Stimulated activated CD4-positive, alpha-beta T cell treated with anti-CD3 and anti-CD28 coated beads, Interleukin-4, amount 100 ng/mL, for 48 hours (primary cell): Measurements from ENCODE around the gene VPS37B.

Experiments used
- DNase-seq, 2 donors: peaks; one replicate each; pipeline ENCODE4 v3.0.0-alpha.2; 2020; ENCODE audit warnings: low read depth in 2 of 2

Gene VPS37B

DNA sequence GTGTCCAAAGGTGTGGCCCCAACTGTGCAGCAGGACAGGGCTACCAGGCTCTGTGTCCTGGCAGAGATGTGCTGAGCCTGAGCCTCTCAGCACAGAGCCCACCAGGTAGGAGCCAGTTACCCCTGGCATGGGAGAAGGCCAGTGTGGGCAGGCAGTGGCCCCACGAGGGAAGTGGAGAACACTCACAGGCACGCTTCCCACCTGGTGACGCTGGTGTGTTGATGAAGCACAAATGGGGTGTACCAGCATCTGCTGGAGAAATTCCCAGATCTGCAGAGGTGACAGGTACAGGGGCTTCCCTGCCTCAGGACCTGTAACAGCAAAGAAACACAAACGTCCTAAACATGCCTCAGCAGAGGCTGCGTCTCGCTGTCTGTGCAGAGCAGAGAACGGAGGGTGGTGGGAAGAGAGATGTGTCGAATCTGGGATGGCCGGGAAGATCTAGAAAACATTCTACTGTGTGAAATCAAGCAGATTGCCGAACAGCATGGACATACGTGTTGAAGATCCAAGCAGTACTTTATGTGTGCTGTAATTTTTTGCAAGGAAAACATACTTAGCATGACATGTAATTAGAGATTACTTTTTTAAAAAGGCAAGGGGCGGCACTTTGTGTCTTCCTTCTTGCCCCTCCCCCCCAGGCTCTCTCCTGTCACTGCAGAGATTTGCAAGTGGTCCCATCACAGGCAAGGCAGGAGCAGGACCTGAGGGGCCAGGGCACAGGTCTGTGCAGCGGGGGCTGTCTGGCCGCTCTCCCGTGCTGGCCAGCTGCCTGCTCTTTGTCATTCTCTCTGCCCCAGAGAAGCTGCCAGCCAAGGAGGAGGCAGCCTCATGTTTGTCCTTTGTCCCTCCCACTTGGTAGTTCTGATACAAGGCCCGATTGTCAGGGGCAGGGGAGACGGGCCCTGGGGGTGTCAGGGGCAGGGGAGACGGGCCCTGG lies 43.3 kb downstream of the VPS37B start:
- no peak for DNase-seq

DNA sequence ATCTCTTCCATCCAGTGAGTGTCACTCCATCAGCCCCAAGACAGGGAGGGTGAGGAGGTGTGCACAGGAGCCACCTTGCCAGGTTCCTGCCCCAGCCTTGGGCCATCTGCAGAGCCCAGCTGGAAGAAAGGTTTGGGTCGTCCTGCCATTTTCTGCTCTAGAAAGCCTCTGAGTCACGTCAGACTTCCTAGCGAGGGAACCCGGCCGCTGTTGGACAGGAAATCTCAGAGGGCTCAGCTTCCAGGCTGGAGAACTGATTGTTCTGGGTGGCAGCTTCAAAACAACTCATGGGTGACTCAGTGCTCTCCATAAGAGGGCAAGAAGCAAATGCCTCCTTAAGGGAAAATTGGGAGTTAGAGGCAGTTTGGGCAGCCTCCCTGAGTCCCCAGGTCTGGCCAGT lies 44.1 kb downstream of the VPS37B start:
- no peak for DNase-seq

DNA sequence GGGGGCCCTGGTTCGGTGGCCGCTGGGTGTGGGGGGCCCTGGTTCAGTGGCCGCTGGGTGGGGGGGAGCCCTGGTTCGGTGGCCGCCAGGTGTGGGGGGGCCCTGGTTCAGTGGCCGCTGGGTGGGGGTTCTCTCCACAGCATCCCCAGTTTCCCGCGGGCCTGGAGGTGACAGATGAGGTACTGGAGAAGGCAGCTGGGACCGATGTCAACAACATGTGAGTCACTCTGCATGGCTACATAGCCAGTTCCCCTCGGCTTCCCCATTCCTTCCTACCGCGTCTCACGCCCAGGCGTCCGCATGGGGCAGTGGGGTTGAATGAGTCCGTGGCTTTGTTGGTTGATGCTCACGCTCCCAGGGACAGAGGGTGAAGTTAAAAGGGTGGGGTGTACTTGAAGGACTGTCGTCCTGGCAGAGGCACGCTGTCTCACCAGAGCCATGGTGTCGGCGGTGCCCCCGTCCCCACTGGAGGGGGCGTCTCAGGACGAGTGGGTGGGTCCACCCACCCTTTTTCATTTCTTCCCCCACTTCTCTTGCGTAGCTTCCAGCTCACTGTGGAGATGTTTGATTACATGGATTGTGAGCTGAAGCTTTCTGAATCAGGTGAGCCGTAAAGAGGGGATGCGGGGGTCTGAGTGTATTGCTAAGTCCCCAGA lies 45.1 kb downstream of the VPS37B start:
- DNase-seq, result no peak

DNA sequence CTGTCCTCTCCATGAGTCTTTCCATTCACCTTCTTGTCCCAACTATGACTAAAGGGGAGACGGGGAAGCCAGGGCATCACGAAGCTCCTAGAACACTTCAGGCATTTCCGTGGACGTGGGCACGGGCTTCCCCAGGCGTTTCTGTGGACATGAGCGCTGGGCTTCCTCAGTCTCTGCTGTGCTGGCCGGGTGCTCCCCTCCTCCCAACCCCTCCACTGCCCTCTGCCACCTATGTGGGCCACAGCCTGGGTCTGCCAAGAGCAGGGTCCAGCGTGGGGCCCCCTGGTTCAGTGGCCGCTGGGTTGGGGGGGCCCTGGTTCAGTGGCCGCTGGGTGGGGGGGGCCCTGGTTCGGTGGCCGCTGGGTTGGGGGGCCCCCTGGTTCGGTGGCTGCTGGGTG lies 45.9 kb downstream of the VPS37B start:
- no peak for DNase-seq

DNA sequence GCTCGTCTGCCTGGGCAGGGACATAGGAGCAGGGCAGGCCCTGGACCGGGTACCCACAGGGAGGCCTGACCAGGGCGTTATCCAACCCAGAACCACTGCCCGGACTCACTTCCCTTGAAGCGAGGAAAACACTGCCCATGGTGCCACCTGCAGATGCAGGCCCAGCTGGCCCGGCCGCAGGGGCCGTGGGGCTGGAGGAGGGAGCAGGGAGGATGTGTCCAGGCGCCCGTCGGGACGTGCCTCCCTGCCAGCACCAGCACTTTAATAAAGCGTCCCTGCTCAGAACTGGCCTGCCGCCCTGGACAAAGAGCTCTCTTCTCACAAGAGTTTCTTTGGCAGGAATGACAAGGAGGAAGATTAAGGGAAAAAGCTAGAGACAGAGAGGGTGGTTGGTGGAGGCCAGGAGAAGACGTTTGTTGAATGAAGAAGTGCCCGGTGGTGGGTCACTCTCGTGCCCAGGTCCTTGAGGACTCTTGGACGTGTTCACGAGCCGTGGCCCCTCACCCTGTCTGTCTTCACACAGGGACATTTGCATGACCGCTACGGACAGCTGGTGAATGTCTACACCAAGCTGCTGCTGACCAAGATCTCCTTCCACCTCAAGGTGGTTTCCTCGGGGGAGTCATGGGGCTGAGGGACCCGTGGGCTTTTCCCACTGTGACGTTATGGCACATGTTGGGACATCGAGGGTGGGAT lies 46.4 kb downstream of the VPS37B start:
- DNase-seq, result no peak

DNA sequence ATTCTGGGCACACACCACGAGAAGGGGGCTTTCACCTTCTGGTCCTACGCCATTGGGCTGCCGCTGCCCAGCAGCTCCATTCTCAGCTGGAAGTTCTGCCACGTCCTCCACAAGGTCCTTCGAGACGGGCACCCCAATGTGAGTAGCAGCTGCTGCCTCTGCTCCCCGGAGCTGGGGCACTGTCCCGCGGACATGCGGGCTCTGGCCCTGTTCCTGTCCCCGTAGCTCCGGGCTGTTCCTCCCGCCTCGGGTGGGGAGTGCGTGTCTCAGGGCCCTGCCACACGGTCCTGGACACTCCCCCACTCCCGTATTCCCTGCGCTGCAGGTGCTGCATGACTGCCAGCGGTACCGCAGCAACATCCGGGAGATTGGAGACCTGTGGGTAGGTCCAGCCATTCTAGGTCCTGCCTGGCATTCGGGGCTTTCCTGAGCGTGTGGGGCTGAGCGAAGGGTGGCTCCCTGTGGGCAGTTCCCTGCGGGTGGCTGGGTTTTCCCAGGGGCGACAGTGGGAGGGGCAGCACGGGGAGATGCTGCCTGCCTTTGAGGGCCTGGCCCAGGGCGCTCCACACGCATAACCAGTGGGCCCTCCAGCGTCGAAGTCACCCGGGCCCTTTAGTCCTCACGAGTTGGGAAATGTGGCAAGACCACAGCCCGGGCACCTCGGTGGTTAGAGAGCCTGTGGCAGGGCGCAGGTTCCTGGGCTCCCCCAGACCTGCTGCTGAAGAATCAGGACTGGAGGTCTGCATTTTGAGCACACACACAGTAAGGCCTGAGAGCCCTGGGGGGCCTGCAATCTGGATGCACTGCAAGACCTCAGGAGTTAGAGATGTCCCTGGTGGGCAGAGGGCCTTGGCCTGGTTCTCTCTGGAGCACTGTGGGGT lies 47.2 kb downstream of the VPS37B start:
- DNase-seq, result no peak

DNA sequence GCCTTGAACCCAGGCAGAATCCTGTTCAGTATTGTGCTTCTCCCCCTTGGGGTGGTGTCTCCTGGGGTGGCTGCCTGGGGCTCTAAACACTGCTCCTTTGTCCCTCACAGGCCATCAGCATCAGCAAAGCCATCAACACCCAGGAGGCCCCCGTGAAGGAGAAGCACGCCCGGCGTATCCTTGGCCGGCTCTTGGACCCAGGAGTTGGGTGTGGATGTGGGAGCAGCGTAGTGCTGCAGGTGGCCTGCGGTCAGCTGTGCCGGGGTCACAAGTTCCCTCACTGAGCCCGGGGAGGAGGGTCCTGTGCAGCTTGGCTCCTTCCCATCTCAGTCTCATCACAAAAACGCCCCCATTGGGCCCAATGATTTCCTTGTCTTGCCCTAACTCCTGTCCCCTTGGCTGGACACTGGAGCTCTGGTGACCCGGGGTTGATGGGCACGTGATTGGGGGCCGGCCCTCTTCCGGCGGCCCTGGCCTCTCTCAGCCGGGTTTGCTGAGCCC lies 48.0 kb downstream of the VPS37B start:
- no peak for DNase-seq

DNA sequence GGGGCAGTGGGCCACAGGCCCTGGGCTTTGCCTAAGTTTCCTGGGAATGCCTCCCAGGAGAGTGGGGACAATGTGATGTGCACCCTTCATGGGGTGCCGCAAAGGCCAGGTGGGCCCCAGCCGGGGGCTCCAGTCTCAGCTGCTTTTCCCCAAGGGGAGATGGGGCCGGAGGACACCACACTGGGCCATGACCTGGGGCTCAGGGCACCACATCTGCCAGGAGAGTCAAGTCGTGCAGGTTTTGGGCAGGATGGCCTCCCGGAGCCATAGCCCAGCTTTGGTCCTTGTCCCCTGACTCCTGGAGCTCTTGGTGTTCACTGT lies 48.4 kb downstream of the VPS37B start:
- DNase-seq, result no peak

DNA sequence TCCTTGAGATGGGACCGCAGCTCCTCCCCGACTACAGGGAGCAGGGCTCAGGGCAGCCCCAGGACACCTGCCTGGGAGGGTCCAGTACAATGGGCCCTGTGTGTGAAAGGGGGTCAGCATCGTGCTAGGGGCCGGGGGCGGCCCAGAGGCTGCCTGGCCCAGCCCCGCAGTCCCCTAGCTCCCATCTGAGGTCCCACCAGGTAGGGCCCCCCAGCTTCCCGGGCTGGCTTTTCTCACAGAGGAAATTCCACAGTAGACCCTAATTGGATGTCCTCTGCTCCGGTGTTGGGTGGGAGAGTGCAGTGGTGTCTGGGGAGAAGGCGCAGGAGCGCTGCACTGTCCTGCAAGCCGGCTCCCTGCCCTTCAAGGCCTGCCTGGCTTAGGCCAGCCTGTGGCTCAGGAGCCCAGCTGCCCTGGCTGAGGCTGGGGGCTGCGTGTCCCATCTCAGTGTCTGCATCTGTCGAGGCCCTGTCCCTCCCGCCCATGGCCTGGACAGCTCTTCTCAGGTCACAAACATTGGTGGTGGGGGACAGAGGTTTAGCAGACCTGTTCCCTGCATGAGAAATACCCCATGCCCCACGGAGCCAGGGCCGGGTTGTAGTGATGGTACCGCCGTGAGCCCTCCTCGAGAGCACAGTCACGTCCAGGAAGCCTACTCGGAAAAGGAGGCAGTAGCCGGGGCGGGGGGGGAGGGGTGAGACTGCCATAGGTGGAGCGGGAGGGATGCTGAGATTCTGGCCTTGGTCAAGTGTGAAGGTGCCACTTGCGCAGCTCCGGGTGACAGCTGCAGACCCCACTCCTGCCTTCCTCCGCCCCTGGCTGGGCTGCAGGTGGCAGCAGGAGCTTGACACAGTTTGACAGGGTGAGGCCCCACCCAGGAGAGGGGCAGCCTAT lies 49.1 kb downstream of the VPS37B start:
- no peak for DNase-seq

DNA sequence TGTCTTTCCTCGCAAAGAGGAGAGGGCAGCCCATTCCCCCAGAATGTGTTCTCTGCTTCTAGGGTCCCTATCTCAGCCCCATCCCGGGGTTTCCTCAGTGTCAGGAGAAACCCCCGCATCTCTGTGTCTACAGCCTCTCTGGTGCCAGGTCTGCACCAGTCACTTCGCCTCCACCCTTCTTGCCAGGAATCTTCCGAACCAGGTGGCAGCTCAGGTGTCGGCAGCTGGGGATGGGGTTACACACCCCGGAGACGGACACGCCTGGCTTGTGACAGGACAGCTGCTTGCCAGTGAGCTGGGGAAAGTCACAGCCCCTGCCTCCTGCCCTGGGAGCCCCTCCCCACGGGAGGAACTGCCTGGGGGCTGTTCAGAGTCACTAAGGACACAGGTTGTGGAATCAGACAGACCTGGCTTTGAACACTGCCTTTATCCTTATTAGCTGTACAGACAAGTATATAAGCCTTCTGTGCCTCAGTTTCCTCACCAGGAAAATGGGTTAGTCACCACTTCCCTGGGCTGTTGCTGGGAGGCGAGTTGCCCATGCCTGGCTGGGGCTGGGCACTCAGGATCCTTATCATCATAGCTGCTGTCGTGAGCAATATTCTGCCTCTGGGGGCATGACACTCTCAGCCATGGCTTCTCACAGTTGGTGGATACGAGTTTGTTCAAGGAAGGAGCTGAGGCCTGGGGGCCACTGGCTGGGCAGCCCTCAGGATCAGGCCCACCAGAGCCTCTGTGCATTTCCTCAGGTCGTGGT lies 49.9 kb downstream of the VPS37B start:
- no peak for DNase-seq

DNA sequence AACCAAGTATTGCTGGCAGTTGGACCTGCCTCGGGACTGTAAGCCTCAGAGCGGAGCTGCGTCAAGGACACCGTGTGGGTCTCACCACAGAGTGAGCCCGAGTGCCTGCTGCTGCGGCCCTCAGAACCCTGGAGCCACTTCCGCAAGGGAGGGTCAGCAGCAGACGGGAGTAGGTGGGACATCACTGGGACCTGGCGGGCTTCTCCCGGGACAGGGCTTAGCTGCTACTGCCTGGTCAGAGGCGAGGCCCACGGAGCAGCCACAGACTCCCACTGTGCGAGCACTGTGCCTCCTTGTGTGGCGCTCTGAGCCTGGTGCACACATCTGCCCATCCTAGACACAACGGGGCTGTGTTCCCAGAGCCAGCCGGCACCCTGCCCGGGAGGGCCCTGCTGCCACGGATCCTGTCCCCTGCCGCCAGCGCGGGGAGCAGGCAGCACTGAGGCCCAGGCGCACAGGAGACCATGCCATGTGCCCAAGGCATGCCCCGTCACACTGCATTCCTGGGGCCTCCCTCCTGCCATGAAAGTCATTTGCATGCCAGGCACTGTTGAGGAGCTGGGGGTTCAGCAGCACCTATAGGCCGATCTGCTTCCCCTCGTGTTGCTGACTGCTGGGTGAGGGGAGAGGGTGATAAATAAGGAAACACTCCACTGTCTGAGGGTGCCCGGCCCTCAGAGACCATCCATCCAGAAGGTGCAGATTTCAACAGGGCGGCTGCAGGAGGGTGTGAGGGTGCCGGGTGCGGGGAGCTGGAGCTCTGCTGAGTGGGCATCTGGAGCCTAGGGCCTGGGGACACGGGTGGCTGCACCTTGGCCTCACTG lies 50.7 kb downstream of the VPS37B start:
- no peak for DNase-seq

DNA sequence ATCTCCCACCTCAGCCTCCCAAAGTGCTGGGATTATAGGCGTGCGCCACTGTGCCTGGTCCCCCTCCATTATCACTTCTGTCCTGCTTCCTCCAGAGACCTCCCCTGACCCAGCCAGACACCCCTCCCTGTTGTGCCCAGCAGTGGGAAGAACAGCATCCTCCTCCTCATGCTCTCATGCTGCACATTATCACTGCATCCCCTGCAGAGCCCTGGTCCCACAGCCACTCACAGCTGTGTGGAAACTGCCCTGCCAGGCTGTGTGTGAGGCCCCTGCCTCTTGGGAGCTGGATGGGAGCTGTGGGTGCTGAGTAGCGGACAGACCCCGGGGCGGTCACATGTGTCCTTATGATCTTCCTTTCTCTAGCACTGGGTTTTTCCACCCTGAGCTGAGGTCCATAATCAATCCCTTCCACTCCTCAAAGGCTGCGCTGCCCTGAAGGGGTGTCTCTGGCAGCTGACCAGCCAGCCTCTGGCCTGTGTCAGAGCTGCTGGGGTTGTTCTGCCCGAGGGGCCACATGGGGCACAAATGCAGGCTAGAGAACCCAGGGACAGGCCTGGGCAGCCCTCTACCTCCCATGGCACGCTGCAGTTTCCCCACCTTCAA lies 51.5 kb downstream of the VPS37B start:
- no peak for DNase-seq

DNA sequence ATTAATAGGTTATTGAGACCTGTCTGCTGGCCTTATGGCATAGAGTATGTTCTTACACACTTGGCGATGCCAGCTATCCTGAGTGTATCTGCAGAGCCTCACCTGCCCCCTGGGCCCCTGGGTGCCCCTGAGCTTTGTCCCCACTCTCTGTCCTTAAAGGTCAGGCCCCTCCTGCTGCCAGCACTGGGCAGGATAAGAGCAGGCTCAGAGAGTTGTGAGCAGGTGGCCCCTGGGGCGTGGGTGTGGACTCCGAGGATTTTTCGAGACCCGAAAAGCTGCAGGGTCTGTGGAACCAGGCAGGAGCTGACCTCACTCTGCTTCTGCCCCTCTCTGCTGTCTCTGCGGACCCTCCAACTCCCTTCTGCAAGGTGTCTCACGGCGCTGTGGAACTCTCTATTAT lies 52.5 kb downstream of the VPS37B start:
- no peak for DNase-seq

DNA sequence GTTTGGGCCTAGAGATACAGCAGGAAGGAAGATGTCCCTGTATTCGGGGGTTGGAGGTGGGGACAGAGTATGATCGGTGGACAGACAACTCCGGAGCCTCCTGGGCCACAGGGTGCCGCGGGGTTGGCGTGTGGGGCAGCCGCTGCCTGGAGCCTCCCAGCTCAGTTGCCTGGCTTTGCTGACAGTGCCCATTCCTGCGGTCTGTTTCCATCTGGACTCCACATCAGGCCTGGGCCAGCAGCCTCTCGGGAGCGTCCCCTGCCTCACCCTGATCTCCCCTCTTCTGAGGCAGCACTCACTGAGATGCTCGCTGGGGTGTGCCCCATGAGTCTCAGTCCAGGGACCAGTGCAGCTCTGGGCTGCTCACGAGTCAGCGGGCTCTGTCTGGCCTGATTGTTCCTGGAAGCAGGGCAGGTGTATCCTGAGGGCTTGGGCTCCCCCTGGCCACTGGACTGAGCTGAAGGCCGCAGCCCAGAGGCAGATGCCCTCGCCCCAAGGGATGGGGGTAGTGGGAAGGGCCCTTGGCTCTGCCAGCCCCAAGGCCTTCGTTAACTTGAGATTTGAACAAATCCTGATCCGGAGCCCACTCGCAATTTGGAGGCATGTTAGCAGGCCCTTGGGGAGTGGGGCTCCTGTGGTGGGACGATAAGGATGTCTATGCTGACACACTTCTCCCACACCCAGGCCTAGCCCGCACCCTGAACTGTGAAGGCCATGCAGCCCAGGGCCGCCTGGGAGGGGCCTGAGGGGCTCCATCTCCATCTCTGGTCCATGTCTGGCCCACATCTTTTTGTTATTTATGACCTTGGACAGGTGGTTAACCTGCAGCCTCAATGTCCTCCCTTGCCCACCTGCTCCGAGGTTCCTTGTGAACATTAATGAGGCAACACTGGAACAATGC lies 53.2 kb downstream of the VPS37B start:
- DNase-seq, result no peak

DNA sequence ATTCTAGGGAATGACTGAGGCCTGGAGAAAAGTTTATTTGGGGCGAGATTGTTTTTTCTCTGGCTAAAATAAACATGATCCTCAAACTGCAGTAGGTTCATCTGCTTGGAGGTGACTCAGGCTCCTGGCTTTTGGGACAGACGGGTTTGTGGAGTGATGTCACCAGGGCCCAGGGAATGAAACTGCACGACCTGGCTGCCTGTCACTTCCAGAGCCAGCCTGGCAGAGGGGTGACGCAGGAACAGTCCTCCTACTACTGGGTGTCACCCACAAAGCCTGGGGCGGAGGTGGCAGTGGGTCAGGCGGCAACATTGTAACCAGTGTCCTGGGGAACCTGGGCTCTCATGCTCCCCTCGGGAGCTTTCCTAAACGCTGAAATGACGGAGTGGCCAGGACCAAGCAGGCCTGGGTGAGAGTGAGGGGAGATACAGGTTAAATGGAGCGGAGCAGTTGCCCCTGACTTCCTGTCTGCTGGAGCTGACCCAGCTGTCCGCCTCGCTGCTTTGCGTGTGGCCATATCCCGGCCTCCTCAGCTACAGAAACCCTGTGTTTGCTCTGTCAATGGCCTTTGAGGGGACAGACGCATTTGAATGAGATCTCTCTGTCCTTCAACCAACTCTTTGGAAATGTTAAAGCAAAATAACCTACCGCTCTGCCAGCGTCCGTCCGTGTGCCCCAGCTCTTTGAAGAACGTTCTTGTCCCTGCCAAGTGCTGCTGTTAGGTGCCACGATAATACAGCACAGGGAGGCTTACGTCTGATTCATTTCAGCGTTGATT lies 54.2 kb downstream of the VPS37B start:
- no peak for DNase-seq
